ENCODE measurements around the gene NR3C2. TPM values are rescaled to one million over a fixed set of nuclear protein-coding genes. Genes with fewer than 3 reads are reported as not detected.

The NR3C2 gene
- total RNA-seq, 1 experiment from 2014 or later = 1.6 TPM

GRCh38 chr4:148071009-148071408 lies 371.2 kb downstream of the NR3C2 start:
- H3K79me2 ChIP-seq (ENCODE audit: low read length) = no peaks in the 10 kb centered on the region
- no peaks in the 10 kb centered on the region for H3K4me1 ChIP-seq (ENCODE audit: low read length)
- H4K20me1 ChIP-seq (ENCODE audit: insufficient read depth, low read depth, low read length) = no peaks in the 10 kb centered on the region
- no peak overlapping the region for H3K27ac ChIP-seq (ENCODE audit: low read length)
- no peaks in the 10 kb centered on the region for H3K9me2 ChIP-seq (replicated peaks; ENCODE audit: insufficient read depth, low read length)
- H3K4me2 ChIP-seq (ENCODE audit: low read depth, low read length, poor library complexity, severe bottlenecking) = no peak overlapping the region
- H3K27me3 ChIP-seq (ENCODE audit: low read length) = 0 out of 2 replicates have a peak, but pooled peaks cover 3% of the 10 kb centered on the region
- H2AFZ ChIP-seq (ENCODE audit: low read length) = no peak overlapping the region
- no peak for DNase-seq
- no peaks in the 10 kb centered on the region for H3K36me3 ChIP-seq (ENCODE audit: insufficient read depth, low read length)
- no peak overlapping the region for H3K4me3 ChIP-seq (ENCODE audit: low read length)
- no peak overlapping the region for H3K9ac ChIP-seq (ENCODE audit: low read length)
- H3K9me3 ChIP-seq (ENCODE audit: low read length) = no peaks in the 10 kb centered on the region

- Histone ChIP-seq H3K4me1 (ENCODE audit: low read length) (0 out of 2 replicates have a peak, but pooled peaks cover under 1% of the 10 kb centered on the region), H4K20me1 (ENCODE audit: insufficient read depth, low read depth, low read length) (no peaks in the 10 kb centered on the region), H2AFZ (ENCODE audit: low read length) (no peak overlapping the region), H3K9me2 (replicated peaks; ENCODE audit: insufficient read depth, low read length) (no peaks in the 10 kb centered on the region), H3K27me3 (ENCODE audit: low read length) (no peaks in the 10 kb centered on the region), H3K9ac (ENCODE audit: low read length) (no peak overlapping the region), H3K4me2 (ENCODE audit: low read depth, low read length, poor library complexity, severe bottlenecking) (no peak overlapping the region), H3K4me3 (ENCODE audit: low read length) (no peak overlapping the region), H3K79me2 (ENCODE audit: low read length) (no peaks in the 10 kb centered on the region), H3K36me3 (ENCODE audit: insufficient read depth, low read length) (no peaks in the 10 kb centered on the region), H3K27ac (ENCODE audit: low read length) (no peak overlapping the region), H3K9me3 (ENCODE audit: low read length) (no peaks in the 10 kb centered on the region)
- DNase-seq = no peak
These were observed 372.4 kb downstream of the NR3C2 start for GRCh38 chr4:148069895-148070178.

- Histone ChIP-seq H3K9me2 (replicated peaks; ENCODE audit: insufficient read depth, low read length) (no peaks in the 10 kb centered on the region), H3K79me2 (ENCODE audit: low read length) (no peaks in the 10 kb centered on the region), H3K27ac (ENCODE audit: low read length) (no peak overlapping the region), H3K9me3 (ENCODE audit: low read length) (no peaks in the 10 kb centered on the region), H3K4me3 (ENCODE audit: low read length) (no peak overlapping the region), H3K36me3 (ENCODE audit: insufficient read depth, low read length) (no peaks in the 10 kb centered on the region), H4K20me1 (ENCODE audit: insufficient read depth, low read depth, low read length) (no peaks in the 10 kb centered on the region), H3K4me1 (ENCODE audit: low read length) (0 out of 2 replicates have a peak, but pooled peaks cover 4% of the 10 kb centered on the region), H3K4me2 (ENCODE audit: low read depth, low read length, poor library complexity, severe bottlenecking) (no peak overlapping the region), H2AFZ (ENCODE audit: low read length) (no peak overlapping the region), H3K9ac (ENCODE audit: low read length) (no peak overlapping the region), H3K27me3 (ENCODE audit: low read length) (no peaks in the 10 kb centered on the region)
- DNase-seq = no peak
These were observed 372.9 kb downstream of the NR3C2 start for GRCh38 chr4:148069086-148069894.

- no peak overlapping the region for H3K9ac ChIP-seq (ENCODE audit: low read length)
- no peak for DNase-seq
These were observed 373.9 kb downstream of the NR3C2 start for GRCh38 chr4:148068065-148068911.

GRCh38 chr4:148067301-148067916 lies 374.8 kb downstream of the NR3C2 start:
- Histone ChIP-seq H3K27me3 (ENCODE audit: low read length) (no peaks in the 10 kb centered on the region), H3K9me3 (ENCODE audit: low read length) (no peaks in the 10 kb centered on the region), H3K4me2 (ENCODE audit: low read depth, low read length, poor library complexity, severe bottlenecking) (no peak overlapping the region), H3K4me1 (ENCODE audit: low read length) (peaks cover 12% of the 10 kb centered on the region), H3K79me2 (ENCODE audit: low read length) (no peaks in the 10 kb centered on the region), H3K27ac (ENCODE audit: low read length) (no peak overlapping the region), H3K9ac (ENCODE audit: low read length) (no peak overlapping the region), H3K4me3 (ENCODE audit: low read length) (no peak overlapping the region), H4K20me1 (ENCODE audit: insufficient read depth, low read depth, low read length) (no peaks in the 10 kb centered on the region; the same call in 1 of the 2 replicates), H2AFZ (ENCODE audit: low read length) (no peak overlapping the region), H3K36me3 (ENCODE audit: insufficient read depth, low read length) (no peaks in the 10 kb centered on the region), H3K9me2 (replicated peaks; ENCODE audit: insufficient read depth, low read length) (no peaks in the 10 kb centered on the region)
- no peak for DNase-seq

More at GRCh38 chr4:148068065-148068911, 373.9 kb downstream of the NR3C2 start:
- H3K36me3 ChIP-seq (ENCODE audit: insufficient read depth, low read length) = no peaks in the 10 kb centered on the region
- no peaks in the 10 kb centered on the region for H3K79me2 ChIP-seq (ENCODE audit: low read length)
- no peaks in the 10 kb centered on the region for H3K9me2 ChIP-seq (replicated peaks; ENCODE audit: insufficient read depth, low read length)
- H3K9me3 ChIP-seq (ENCODE audit: low read length) = no peaks in the 10 kb centered on the region
- no peak overlapping the region for H2AFZ ChIP-seq (ENCODE audit: low read length)
- H3K27ac ChIP-seq (ENCODE audit: low read length) = no peak overlapping the region
- H3K4me1 ChIP-seq (ENCODE audit: low read length) = peaks cover 4% of the 10 kb centered on the region; the same call in 1 of the 2 replicates
- H3K4me2 ChIP-seq (ENCODE audit: low read depth, low read length, poor library complexity, severe bottlenecking) = no peak overlapping the region
- no peaks in the 10 kb centered on the region for H3K27me3 ChIP-seq (ENCODE audit: low read length)
- no peak overlapping the region for H3K4me3 ChIP-seq (ENCODE audit: low read length)
- H4K20me1 ChIP-seq (ENCODE audit: insufficient read depth, low read depth, low read length) = no peaks in the 10 kb centered on the region; the same call in 1 of the 2 replicates

GRCh38 chr4:148065075-148065474 lies 377.1 kb downstream of the NR3C2 start:
- H3K4me3 ChIP-seq (ENCODE audit: low read length) = no peak overlapping the region
- H2AFZ ChIP-seq (ENCODE audit: low read length) = no peak overlapping the region
- no peaks in the 10 kb centered on the region for H3K9me2 ChIP-seq (replicated peaks; ENCODE audit: insufficient read depth, low read length)
- H3K4me2 ChIP-seq (ENCODE audit: low read depth, low read length, poor library complexity, severe bottlenecking) = no peak overlapping the region
- no peaks in the 10 kb centered on the region; the same call in 1 of the 2 replicates for H4K20me1 ChIP-seq (ENCODE audit: insufficient read depth, low read depth, low read length)
- H3K9ac ChIP-seq (ENCODE audit: low read length) = no peak overlapping the region
- no peaks in the 10 kb centered on the region for H3K36me3 ChIP-seq (ENCODE audit: insufficient read depth, low read length)
- H3K27ac ChIP-seq (ENCODE audit: low read length) = no peak overlapping the region
- H3K9me3 ChIP-seq (ENCODE audit: low read length) = no peaks in the 10 kb centered on the region
- peaks cover 33% of the 10 kb centered on the region for H3K4me1 ChIP-seq (ENCODE audit: low read length)
- DNase-seq = no peak
- no peaks in the 10 kb centered on the region for H3K79me2 ChIP-seq (ENCODE audit: low read length)
- no peaks in the 10 kb centered on the region for H3K27me3 ChIP-seq (ENCODE audit: low read length)

GRCh38 chr4:148064451-148064850 lies 377.8 kb downstream of the NR3C2 start:
- H3K27me3 ChIP-seq (ENCODE audit: low read length) = no peaks in the 10 kb centered on the region
- H3K9me2 ChIP-seq (replicated peaks; ENCODE audit: insufficient read depth, low read length) = no peaks in the 10 kb centered on the region
- no peak overlapping the region for H3K9ac ChIP-seq (ENCODE audit: low read length)
- H3K79me2 ChIP-seq (ENCODE audit: low read length) = no peaks in the 10 kb centered on the region
- no peaks in the 10 kb centered on the region for H3K36me3 ChIP-seq (ENCODE audit: insufficient read depth, low read length)
- H3K4me1 ChIP-seq (ENCODE audit: low read length) = peaks cover 39% of the 10 kb centered on the region
- no peaks in the 10 kb centered on the region for H3K9me3 ChIP-seq (ENCODE audit: low read length)
- no peak overlapping the region for H2AFZ ChIP-seq (ENCODE audit: low read length)
- H3K4me3 ChIP-seq (ENCODE audit: low read length) = no peak overlapping the region
- H3K27ac ChIP-seq (ENCODE audit: low read length) = no peak overlapping the region
- no peak for DNase-seq
- no peaks in the 10 kb centered on the region; the same call in 1 of the 2 replicates for H4K20me1 ChIP-seq (ENCODE audit: insufficient read depth, low read depth, low read length)
- H3K4me2 ChIP-seq (ENCODE audit: low read depth, low read length, poor library complexity, severe bottlenecking) = no peak overlapping the region
